Prostate gland (tissue), 2 donors: Measurements from ENCODE around the gene ZBTB44. TPM values are rescaled to one million over a fixed set of nuclear protein-coding genes. Genes with fewer than 3 reads are reported as not detected.

Experiments used
- DNase-seq: peaks from one replicate; pipeline ENCODE4 v3.0.0-alpha.2; 2019; ENCODE audit warnings: low spot score
- H3K27ac ChIP-seq, 2 donors: fragments of 200-600 bp; sonication (generic); 2 replicates each; pipeline ENCODE4 v1.5.1; 2017 to 2019
- H3K27me3 ChIP-seq: fragments of 200-600 bp; sonication (generic); replicated peaks from 2 replicates; pipeline ENCODE4 v1.5.1; 2019; ENCODE audit not compliant: insufficient read depth
- H3K36me3 ChIP-seq, 2 donors: fragments of 200-600 bp; sonication (generic); 1 replicate in 1 of 2; 2 replicates in 1 of 2; pipeline versions ENCODE4 v1.5.1 to v1.8.1; 2017 to 2019
- H3K4me1 ChIP-seq: fragments of 200-600 bp; sonication (generic); replicated peaks from 2 replicates; pipeline ENCODE4 v1.5.1; 2019
- H3K4me3 ChIP-seq, 2 donors: fragments of 200-600 bp; sonication (generic); 2 replicates each; pipeline ENCODE4 v1.5.1; 2017 to 2019
- H3K9me3 ChIP-seq: fragments of 200-600 bp; sonication (generic); 2 replicates; pipeline ENCODE4 v1.5.1; 2017
- POLR2A ChIP-seq: fragments of 450-650 bp; IDR thresholded peaks from one replicate; pipeline ENCODE4 v1.6.1; 2016; ENCODE audit warnings: antibody characterized with exemption, mild to moderate bottlenecking
- POLR2AphosphoS5 ChIP-seq: sonication (generic); formaldehyde crosslinking; IDR thresholded peaks from one replicate; pipeline ENCODE4 v1.6.1; 2017; ENCODE audit warnings: antibody characterized with exemption
- WGBS: methylation state at CpG from one replicate; pipeline ENCODE4 v1.1.5; 2018; 5-methylcytosine and 5-hydroxymethylcytosine counted together
- intact Hi-C: fragments of 100-400 bp; cut with DNase I; formaldehyde crosslinking; loops from one replicate; pipeline ENCODE4 v1.14.2; 2022
- total RNA-seq, 2 donors: library from RNA; depleted of rRNA; stranded (reverse); fragments of >200 nt; gene quantifications; one replicate each; pipeline ENCODE4 v1.1.0, GENCODE V29; 2016
- TF ChIP-seq, protein P1 (sequence below), 4 experiments: fragments of 200-600 bp in 2 of 4; fragments of 450-650 bp in 2 of 4; sonication (generic) in 2 of 4; IDR thresholded peaks; 1 replicate in 3 of 4; 2 replicates in 1 of 4; pipeline ENCODE4 v1.5.1; 2016 to 2019; ENCODE audit warnings: antibody characterized with exemption in 4 of 4, mild to moderate bottlenecking in 2 of 4, moderate library complexity in 2 of 4

ZBTB44 gene
- total RNA-seq, 2 donors from 2014 or later = 35.9 to 80.3 TPM

DNA sequence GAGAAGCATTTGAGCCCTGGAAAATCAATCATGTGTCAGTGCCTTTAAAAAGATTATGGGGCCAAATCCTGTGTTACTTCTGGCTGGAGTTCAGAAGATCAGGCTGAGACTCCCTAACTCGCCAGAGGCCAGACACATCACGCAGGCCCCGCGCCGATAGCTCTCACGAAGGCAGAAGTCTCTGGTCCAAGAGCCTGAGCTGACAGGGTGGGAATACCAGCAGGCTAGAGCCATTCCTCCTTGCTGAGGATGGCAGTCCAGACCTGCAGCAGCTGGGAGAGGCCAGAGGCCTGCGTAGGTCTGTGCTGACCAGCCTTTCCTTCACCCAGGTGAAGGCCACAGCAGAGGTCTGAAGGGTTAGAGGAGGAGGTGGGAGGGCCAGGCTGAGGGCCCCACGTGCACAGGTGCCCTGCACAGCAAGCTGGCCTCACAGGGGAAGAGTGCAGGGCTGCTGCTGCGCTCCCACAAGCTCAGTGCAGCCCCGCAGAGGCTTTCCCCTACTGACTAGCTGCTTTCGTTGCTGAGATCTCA, 102.2 kb downstream of the ZBTB44 start:
- TF ChIP-seq POLR2AphosphoS5 (no peak), POLR2A (no peak)
- TF ChIP-seq, protein P1, sequence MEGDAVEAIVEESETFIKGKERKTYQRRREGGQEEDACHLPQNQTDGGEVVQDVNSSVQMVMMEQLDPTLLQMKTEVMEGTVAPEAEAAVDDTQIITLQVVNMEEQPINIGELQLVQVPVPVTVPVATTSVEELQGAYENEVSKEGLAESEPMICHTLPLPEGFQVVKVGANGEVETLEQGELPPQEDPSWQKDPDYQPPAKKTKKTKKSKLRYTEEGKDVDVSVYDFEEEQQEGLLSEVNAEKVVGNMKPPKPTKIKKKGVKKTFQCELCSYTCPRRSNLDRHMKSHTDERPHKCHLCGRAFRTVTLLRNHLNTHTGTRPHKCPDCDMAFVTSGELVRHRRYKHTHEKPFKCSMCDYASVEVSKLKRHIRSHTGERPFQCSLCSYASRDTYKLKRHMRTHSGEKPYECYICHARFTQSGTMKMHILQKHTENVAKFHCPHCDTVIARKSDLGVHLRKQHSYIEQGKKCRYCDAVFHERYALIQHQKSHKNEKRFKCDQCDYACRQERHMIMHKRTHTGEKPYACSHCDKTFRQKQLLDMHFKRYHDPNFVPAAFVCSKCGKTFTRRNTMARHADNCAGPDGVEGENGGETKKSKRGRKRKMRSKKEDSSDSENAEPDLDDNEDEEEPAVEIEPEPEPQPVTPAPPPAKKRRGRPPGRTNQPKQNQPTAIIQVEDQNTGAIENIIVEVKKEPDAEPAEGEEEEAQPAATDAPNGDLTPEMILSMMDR (IDR thresholded peaks at IDR 0.05) = no peak
- Histone ChIP-seq H3K9me3 (no peaks in the 10 kb centered on the region), H3K36me3 (no peaks in the 10 kb centered on the region), H3K27ac (no peak overlapping the region), H3K27me3 (no peaks in the 10 kb centered on the region), H3K4me3 (no peak overlapping the region), H3K4me1 (no peaks in the 10 kb centered on the region)
- WGBS = 76% methylated on average over 11 of the region's 11 CpGs
- intact Hi-C loops = loop anchor here (5.0 to 10.0 kb wide), 2 partner anchors 100 to 682 kb away; partner anchors contain the start of gene ZBTB44
- no peak for DNase-seq

DNA sequence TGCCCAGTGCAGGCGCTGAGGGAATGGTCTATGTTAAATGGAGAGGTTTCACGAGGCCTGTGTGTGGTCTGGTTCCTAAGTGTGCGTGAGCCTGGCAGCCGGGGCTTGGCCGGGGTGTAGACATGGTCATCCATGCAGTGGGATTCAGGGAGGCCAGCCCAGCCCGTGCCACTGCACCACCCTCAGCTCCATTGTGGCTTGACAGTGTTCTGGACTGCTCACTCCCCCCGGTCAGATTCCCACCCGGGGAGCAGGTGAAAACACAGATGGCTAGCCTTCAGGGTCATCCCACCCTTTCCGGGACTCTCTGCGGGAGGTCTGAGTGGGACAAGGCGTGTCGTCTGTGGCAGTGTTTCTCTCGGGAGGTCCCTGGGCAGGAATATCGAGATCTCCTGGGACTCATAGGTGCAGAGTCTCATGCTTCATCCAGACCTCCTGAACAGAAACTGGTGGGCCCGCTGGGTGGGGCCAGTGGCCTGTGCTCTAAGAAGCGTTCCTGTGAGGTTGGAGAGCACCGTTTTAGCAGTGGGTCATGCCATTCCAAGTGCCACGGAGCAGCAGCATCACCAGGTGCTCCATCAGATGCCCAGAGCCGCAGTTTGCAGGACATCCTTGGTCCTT, 102.8 kb downstream of the ZBTB44 start:
- Histone ChIP-seq H3K27ac (no peak overlapping the region), H3K4me1 (no peaks in the 10 kb centered on the region), H3K36me3 (no peaks in the 10 kb centered on the region), H3K4me3 (no peak overlapping the region), H3K9me3 (no peaks in the 10 kb centered on the region), H3K27me3 (no peaks in the 10 kb centered on the region)
- WGBS = 87% methylated on average over 19 of the region's 19 CpGs
- DNase-seq = no peak
- intact Hi-C loops = loop anchor here (5.0 to 10.0 kb wide), 2 partner anchors 100 to 683 kb away; partner anchors contain the start of gene ZBTB44
- TF ChIP-seq POLR2AphosphoS5 = no peak
- TF ChIP-seq, protein P1 (IDR thresholded peaks at IDR 0.05) = no peak
- no peak for TF ChIP-seq POLR2A

DNA sequence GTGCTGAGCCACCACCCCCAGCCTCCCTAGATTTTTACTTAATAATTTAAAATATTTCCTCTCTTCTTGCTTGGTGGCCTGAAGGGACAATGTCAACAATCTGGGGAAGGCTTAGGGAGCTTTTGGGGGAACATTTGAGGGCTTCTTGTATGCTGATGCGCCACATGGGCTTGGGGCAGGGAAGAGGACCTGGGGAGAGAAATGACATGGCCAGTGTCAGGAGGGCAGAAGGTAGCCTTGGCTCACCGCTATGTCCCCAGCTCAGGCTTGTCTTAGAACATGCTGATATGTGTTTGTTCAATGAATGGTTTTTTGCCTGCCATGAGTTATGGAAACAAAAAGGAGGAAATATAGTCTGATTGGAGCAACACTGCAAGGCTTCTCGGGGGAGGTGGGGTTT, 103.6 kb downstream of the ZBTB44 start:
- H3K27me3 ChIP-seq = no peaks in the 10 kb centered on the region
- TF ChIP-seq, protein P1 (IDR thresholded peaks at IDR 0.05) = no peak
- no peak for TF ChIP-seq POLR2AphosphoS5
- TF ChIP-seq POLR2A = no peak
- no peak overlapping the region for H3K27ac ChIP-seq
- H3K9me3 ChIP-seq = no peaks in the 10 kb centered on the region
- no peak for DNase-seq
- WGBS = 89% methylated on average over 3 of the region's 3 CpGs
- H3K4me1 ChIP-seq = no peaks in the 10 kb centered on the region
- H3K4me3 ChIP-seq = no peak overlapping the region
- no peaks in the 10 kb centered on the region for H3K36me3 ChIP-seq
- intact Hi-C loops = loop anchor here (5.0 to 10.0 kb wide), 2 partner anchors 101 to 684 kb away; partner anchors contain the start of gene ZBTB44

DNA sequence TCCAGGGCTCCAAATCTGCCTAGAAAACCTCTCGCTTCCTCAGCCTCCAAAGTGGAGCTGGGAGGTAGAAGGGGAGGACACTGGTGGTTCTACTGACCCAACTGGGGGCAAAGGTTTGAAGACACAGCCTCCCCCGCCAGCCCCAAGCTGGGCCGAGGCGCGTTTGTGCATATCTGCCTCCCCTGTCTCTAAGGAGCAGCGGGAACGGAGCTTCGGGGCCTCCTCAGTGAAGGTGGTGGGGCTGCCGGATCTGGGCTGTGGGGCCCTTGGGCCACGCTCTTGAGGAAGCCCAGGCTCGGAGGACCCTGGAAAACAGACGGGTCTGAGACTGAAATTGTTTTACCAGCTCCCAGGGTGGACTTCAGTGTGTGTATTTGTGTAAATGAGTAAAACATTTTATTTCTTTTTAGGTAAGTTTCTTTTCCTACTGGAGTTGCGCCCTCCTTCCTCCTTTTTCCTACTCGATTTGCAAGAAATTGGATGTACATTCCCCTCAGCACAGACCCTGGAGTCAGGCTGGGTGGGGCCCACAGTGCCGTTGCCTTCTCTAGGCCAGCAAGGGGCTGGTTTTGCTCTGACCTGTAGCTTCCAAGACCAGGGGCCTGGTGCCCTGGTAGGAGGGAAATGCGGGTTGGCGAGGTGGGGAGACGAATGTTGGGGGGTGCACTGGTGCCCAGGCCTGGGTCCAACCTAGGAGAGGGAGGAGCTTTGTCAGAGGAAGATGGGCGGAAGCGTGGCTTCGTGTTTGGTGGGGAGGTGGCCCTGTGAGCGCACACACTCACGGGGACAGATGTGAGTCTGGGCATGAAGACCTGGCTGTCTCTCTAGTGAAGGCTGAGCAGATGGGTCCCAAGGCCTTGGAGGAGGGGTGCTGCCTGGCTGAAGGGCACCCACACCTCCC, 104.5 kb downstream of the ZBTB44 start:
- no peaks in the 10 kb centered on the region for H3K36me3 ChIP-seq
- H3K27ac ChIP-seq = no peak overlapping the region
- H3K27me3 ChIP-seq = no peaks in the 10 kb centered on the region
- intact Hi-C loops = loop anchor here (5.0 to 10.0 kb wide), 2 partner anchors 102 to 685 kb away; partner anchors contain the start of gene ZBTB44
- DNase-seq = no peak
- no peak overlapping the region for H3K4me3 ChIP-seq
- TF ChIP-seq POLR2AphosphoS5 (no peak), POLR2A (no peak)
- TF ChIP-seq, protein P1 (IDR thresholded peaks at IDR 0.05) = no peak
- no peaks in the 10 kb centered on the region for H3K4me1 ChIP-seq
- no peaks in the 10 kb centered on the region for H3K9me3 ChIP-seq
- WGBS = 89% methylated on average over 23 of the region's 23 CpGs
